ENCODE measurements around the gene LDHD.
"Not testable (repeated sequence)": the region's sequence is repeated elsewhere in the genome, so short reads cannot be mapped to it uniquely, and the experiment has no call there.

The LDHD gene

GRCh38 chr16:75116081-75116910, at the start of gene LDHD:
LDHD (minus strand) TSS chr16:75116780; CDS start chr16:75116720, 60 bp downstream.
- no peak for DNase-seq (ENCODE audit: low read depth)

GRCh38 chr16:75160386-75160785, 43.8 kb upstream of the LDHD start:
- no peak for DNase-seq (ENCODE audit: low read depth)

GRCh38 chr16:75152635-75153034, 36.1 kb upstream of the LDHD start:
- no peak for DNase-seq (ENCODE audit: low read depth)

GRCh38 chr16:75151798-75152197, 35.2 kb upstream of the LDHD start:
- no peak for DNase-seq (ENCODE audit: low read depth)

GRCh38 chr16:75148311-75149195, 32.0 kb upstream of the LDHD start, which contains the start of gene ZFP1:
ZFP1 (plus strand) TSS chr16:75148524; CDS start chr16:75152952, 4,428 bp downstream.
- DNase-seq (ENCODE audit: low read depth) = peak; percentile 81

- no peak for DNase-seq (ENCODE audit: low read depth)
These were observed 31.4 kb upstream of the LDHD start for GRCh38 chr16:75147968-75148310.

- no peak for DNase-seq (ENCODE audit: low read depth)
These were observed 27.4 kb upstream of the LDHD start for GRCh38 chr16:75143941-75144340.

GRCh38 chr16:75139498-75139897, 22.9 kb upstream of the LDHD start:
- no peak for DNase-seq (ENCODE audit: low read depth)

GRCh38 chr16:75138636-75139035, 22.1 kb upstream of the LDHD start:
- no peak for DNase-seq (ENCODE audit: low read depth)

GRCh38 chr16:75138233-75138632, 21.7 kb upstream of the LDHD start:
- no peak for DNase-seq (ENCODE audit: low read depth)

GRCh38 chr16:75131081-75131480, 14.5 kb upstream of the LDHD start:
- no peak for DNase-seq (ENCODE audit: low read depth)

- no peak for DNase-seq (ENCODE audit: low read depth)
These were observed 13.7 kb upstream of the LDHD start for GRCh38 chr16:75130150-75130771.

- not testable (repeated sequence) for DNase-seq (ENCODE audit: low read depth)
These were observed 13.0 kb upstream of the LDHD start for GRCh38 chr16:75129421-75130149.

- DNase-seq (ENCODE audit: low read depth) = no peak
These were observed 11.3 kb upstream of the LDHD start for GRCh38 chr16:75127713-75128415.

GRCh38 chr16:75122609-75123008, 6.0 kb upstream of the LDHD start:
- no peak for DNase-seq (ENCODE audit: low read depth)

- no peak for DNase-seq (ENCODE audit: low read depth)
These were observed 5.5 kb upstream of the LDHD start for GRCh38 chr16:75121949-75122568.

GRCh38 chr16:75120253-75120652, 3.7 kb upstream of the LDHD start:
- DNase-seq (ENCODE audit: low read depth) = no peak

- DNase-seq (ENCODE audit: low read depth) = no peak
These were observed 2.5 kb upstream of the LDHD start for GRCh38 chr16:75118943-75119539.

- DNase-seq (ENCODE audit: low read depth) = no peak
These were observed 298 bp upstream of the LDHD start for GRCh38 chr16:75116911-75117245.

All from CMK (cell line).